HL-60 (cell line): ENCODE measurements around the gene FERMT2.

Experiments used
- CTCF ChIP-seq: IDR thresholded peaks from one replicate; pipeline ENCODE4 v1.5.1; 2011; ENCODE audit warnings: low read length, control low read depth, inconsistent platforms; ENCODE audit not compliant: insufficient read depth
- POLR2AphosphoS5 ChIP-seq: IDR thresholded peaks from 2 replicates; pipeline ENCODE4 v1.6.1; 2012; ENCODE audit warnings: low read depth

GRCh38 chr14:52987042-52987441 lies 36.2 kb upstream of the FERMT2 start:
- no peak for TF ChIP-seq CTCF
- TF ChIP-seq POLR2AphosphoS5, result no peak
